AG04449 (cell line): ENCODE measurements around the gene TPCN2.

Experiments used
- CTCF ChIA-PET: fragments of 350-600 bp; formaldehyde crosslinking; extraction: SDS; loops from one replicate; lab custom pipeline; 2021; ENCODE audit warnings: antibody characterized with exemption; lab: Yijun Ruan, JAX
- POLR2A ChIA-PET: fragments of 400-600, 350-600 bp; formaldehyde crosslinking; extraction: SDS; loops from one replicate; lab custom pipeline; 2020; ENCODE audit warnings: antibody characterized with exemption, inconsistent platforms; lab: Yijun Ruan, JAX
- DNase-seq: peaks from one replicate; pipeline ENCODE4 v3.0.0-alpha.2; 2010; ENCODE audit warnings: low read depth, low spot score
- H3K4me3 ChIP-seq: 2 replicates; pipeline ENCODE4 v1.5.1; 2011; ENCODE audit warnings: low read depth, mild to moderate bottlenecking, control low read depth, low read length
- TF ChIP-seq, protein P1 (sequence below): IDR thresholded peaks from one replicate; pipeline ENCODE4 v1.5.1; 2011; ENCODE audit warnings: mild to moderate bottlenecking, moderate library complexity, low read length, control low read depth, inconsistent platforms; ENCODE audit not compliant: insufficient read depth; ENCODE audit errors: missing control alignments

TPCN2 gene

DNA sequence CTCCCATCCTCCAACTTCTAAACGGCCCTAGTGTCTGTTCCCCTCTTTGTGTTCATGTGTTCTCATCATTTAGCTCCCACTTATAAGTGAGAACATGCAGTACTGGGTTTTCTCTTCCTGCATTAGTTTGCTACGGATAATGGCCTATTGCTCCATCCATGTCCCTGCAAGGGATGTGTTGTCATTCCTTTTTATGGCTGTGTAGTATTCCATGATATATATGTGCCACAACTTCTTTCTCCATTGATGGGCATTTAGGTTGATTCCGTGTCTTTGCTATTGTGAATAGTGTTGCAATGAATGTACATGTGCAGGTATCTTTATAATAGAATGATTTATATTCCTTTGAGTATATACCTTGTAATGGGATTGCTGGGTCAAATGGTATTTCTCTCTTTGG is 101.4 kb downstream of the TPCN2 start:
- DNase-seq, result no peak
- POLR2A ChIA-PET, result no interaction called here
- TF ChIP-seq, protein P1, sequence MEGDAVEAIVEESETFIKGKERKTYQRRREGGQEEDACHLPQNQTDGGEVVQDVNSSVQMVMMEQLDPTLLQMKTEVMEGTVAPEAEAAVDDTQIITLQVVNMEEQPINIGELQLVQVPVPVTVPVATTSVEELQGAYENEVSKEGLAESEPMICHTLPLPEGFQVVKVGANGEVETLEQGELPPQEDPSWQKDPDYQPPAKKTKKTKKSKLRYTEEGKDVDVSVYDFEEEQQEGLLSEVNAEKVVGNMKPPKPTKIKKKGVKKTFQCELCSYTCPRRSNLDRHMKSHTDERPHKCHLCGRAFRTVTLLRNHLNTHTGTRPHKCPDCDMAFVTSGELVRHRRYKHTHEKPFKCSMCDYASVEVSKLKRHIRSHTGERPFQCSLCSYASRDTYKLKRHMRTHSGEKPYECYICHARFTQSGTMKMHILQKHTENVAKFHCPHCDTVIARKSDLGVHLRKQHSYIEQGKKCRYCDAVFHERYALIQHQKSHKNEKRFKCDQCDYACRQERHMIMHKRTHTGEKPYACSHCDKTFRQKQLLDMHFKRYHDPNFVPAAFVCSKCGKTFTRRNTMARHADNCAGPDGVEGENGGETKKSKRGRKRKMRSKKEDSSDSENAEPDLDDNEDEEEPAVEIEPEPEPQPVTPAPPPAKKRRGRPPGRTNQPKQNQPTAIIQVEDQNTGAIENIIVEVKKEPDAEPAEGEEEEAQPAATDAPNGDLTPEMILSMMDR, result no peak
- CTCF ChIA-PET, result interaction anchor here (6.2 kb wide), 1 partner anchor 19 kb away, joined by 28 read pairs; no protein-coding TSS in a partner anchor
- no peak overlapping the region for H3K4me3 ChIP-seq

DNA sequence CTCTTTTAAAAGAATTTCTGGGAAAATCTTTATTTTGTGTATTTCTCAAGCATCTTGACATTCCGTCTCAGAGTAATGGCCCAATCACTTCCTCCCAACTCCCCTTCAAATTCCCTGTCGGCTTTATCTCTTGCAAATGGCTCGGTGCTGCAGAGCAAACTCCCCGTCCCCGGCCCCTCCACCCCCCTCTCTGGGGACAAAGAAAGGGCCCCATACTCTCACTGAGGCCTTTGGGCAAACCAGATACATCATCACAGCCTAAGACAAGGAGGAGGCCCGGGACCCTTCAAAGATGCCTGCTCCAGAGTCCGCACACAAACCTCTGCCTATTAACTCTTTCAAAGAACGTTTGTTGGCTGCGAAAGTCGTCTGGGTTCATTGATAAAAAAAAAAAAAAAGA is 103.1 kb downstream of the TPCN2 start:
- no peak for DNase-seq
- TF ChIP-seq, protein P1, result no peak
- H3K4me3 ChIP-seq, result no peak overlapping the region
- ChIA-PET CTCF (interaction anchor here (6.2 kb wide), 1 partner anchor 20 kb away, joined by 28 read pairs; no protein-coding TSS in a partner anchor), POLR2A (no interaction called here)

DNA sequence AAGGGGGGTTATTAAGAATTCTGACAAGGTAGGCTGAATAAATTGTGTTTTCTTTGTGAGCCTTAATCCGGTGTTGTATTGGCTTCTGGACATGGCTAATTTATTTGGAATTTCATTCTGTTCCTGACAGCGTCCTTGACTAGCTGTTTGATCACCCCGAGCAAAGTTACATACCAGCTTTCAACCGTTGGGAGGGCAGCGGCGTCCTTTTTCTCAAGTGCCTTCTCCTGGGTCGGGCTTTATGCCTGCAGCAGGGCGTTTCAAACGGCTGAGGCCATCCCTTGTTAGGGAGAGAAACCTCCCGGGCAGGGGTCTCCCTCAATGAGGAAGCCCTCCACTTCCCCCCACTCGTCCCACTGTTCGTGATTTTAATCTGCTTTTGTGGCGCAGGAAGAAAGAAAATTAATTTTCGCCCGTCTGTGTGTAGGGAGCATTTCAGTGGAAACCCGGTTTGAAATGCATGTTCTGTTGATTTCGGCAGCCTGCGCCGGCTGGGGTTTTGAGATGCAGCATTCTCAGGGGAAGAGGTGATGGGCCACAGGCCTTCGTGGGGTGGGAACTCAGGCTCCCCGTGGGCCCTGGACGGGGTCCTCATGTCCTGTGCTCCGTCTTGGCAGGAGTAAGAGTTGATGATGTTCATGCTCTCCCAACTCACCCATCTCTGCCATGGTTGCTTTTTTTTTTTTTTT is 104.1 kb downstream of the TPCN2 start:
- ChIA-PET POLR2A (interaction anchor here (0.6 kb wide), 1 partner anchor 471 kb away, joined by 3 read pairs; no protein-coding TSS in a partner anchor), CTCF (interaction anchor here (6.2 kb wide), 1 partner anchor 21 kb away, joined by 28 read pairs; no protein-coding TSS in a partner anchor)
- TF ChIP-seq, protein P1, result no peak
- H3K4me3 ChIP-seq, result no peak overlapping the region
- no peak for DNase-seq

DNA sequence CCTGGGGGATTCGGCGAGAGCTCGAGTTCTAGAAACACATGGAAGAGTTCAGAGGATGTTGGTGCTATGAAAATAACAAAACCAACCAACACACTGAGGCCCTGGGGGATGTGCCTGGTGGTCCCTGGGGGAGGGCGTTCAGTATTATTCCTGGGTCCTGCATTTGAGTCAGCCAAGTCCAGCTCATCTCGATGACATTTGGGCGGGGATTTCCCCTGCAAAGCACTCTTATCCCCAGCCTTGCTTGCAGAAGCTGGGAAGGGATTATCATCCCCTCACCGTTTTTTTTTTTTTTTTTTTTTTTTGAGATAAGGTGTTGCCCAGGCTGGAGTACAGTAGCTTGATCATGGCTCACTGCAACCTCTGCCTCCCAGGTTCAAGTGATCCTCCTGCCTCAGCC is 104.9 kb downstream of the TPCN2 start:
- ChIA-PET POLR2A (no interaction called here), CTCF (interaction anchor here (6.2 kb wide), 1 partner anchor 22 kb away, joined by 28 read pairs; no protein-coding TSS in a partner anchor)
- no peak overlapping the region for H3K4me3 ChIP-seq
- TF ChIP-seq, protein P1, result no peak
- DNase-seq, result no peak

DNA sequence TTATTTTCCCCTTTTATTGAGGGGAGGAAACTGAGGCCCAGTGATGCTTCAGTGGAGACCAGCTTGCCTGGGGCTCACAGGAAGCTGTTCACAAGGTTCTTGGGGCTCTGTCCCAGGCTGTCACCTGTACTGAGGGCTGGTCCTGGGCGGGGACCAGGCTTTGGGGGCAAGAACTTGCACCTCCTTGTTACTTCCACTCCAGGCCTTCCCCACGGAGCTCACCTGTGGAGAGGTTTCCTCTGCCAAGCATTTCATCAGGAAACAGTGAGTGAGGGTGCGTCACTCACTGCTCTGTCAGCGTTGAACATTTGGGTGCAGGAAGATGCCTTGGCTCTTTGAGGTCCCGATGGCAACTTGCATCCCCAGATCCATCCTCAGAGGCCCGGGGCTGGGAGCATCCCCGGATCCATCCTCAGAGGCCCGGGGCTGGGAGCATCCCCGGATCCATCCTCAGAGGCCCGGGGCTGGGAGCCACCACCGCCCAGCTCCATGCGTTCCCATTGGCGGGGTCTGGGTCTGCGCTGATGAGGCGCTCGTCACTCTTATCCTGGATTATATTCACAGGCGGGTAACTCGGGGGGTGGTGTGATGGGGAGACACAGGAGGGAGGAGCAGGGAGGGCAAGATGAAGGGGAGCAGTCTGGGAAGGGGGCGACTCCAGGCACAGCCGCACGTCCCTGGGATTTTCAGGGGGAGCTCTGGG is 105.6 kb downstream of the TPCN2 start:
- TF ChIP-seq, protein P1, result no peak
- POLR2A ChIA-PET, result no interaction called here
- no peak overlapping the region for H3K4me3 ChIP-seq
- no peak for DNase-seq
- CTCF ChIA-PET, result interaction anchor here (6.2 kb wide), 1 partner anchor 23 kb away, joined by 28 read pairs; no protein-coding TSS in a partner anchor

DNA sequence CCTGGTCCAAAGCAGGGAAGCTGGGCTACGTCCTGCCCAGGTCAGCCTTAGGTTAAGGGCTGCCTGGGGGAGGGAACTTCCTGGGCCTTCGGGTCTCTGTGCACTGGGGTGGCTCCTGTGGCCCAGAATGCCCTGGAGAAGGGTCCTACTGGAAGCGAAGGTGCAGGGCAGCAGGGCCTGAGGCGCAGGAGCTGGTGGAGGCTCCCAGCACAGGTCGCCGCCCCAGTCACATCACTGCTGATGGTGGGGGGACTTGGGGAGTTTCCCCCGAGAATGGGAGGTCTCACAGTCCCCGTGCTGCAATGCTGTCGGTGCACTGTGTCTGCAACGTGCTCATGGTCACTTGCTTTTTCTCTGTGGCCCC is 106.2 kb downstream of the TPCN2 start:
- ChIA-PET CTCF (interaction anchor here (1.9 to 2.6 kb wide), 2 partner anchors 23 to 516 kb away, joined by 4 to 19 read pairs; no protein-coding TSS in a partner anchor), POLR2A (no interaction called here)
- no peak for DNase-seq
- TF ChIP-seq, protein P1, result no peak
- no peak overlapping the region for H3K4me3 ChIP-seq
